GM12801 (cell line): ENCODE measurements around the gene FAM163B.

ENCODE experiments used
- TF ChIP-seq, protein P1 (sequence below): IDR thresholded peaks from one replicate; pipeline ENCODE4 v1.5.1; 2011; ENCODE audit warnings: control low read depth; ENCODE audit not compliant: insufficient read length; ENCODE audit errors: extremely low read depth

The FAM163B gene

DNA sequence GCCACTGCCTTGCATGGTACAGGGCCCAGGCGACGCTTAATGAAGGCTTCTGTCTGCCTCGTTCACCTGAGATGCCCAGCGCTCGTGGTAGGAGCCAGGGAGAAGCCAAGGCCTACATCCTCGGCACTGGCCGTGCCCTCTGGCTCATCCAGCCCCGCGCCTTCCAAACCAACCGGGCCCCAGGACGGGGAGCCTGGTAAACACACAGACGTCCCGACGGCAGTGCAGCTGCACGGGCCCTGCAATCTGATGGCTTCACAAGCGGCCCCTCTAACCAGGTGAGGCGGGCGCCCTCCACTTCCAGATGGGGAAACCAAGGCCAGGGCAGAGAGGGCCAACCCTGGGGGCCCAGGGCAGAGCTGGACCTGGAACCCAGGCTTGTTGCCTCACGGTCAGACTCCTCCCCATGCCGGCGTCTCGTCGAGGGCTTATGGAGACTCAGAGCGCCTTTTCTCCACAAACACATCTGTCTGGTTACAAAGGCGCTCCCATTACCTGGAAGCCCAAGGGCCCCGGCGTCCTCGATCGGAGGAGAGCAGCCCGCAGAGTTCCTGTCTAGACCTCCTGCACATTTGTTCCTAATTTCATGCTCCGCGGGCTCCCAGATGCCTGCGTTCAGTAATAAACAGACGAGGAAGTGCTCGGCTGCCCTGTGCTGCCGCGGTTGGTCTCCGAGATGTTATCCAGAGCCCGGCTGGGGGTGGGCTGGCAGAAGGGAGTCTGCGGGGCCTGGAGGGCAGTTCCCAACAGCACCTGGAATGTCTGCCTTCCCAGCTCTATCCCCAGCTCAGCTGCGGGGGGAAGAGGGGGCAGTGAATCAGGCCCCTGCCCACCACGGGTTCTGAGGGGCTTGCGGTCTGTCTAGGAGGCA is 23.5 kb downstream of the FAM163B start:
- TF ChIP-seq, protein P1, sequence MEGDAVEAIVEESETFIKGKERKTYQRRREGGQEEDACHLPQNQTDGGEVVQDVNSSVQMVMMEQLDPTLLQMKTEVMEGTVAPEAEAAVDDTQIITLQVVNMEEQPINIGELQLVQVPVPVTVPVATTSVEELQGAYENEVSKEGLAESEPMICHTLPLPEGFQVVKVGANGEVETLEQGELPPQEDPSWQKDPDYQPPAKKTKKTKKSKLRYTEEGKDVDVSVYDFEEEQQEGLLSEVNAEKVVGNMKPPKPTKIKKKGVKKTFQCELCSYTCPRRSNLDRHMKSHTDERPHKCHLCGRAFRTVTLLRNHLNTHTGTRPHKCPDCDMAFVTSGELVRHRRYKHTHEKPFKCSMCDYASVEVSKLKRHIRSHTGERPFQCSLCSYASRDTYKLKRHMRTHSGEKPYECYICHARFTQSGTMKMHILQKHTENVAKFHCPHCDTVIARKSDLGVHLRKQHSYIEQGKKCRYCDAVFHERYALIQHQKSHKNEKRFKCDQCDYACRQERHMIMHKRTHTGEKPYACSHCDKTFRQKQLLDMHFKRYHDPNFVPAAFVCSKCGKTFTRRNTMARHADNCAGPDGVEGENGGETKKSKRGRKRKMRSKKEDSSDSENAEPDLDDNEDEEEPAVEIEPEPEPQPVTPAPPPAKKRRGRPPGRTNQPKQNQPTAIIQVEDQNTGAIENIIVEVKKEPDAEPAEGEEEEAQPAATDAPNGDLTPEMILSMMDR, result no peak

DNA sequence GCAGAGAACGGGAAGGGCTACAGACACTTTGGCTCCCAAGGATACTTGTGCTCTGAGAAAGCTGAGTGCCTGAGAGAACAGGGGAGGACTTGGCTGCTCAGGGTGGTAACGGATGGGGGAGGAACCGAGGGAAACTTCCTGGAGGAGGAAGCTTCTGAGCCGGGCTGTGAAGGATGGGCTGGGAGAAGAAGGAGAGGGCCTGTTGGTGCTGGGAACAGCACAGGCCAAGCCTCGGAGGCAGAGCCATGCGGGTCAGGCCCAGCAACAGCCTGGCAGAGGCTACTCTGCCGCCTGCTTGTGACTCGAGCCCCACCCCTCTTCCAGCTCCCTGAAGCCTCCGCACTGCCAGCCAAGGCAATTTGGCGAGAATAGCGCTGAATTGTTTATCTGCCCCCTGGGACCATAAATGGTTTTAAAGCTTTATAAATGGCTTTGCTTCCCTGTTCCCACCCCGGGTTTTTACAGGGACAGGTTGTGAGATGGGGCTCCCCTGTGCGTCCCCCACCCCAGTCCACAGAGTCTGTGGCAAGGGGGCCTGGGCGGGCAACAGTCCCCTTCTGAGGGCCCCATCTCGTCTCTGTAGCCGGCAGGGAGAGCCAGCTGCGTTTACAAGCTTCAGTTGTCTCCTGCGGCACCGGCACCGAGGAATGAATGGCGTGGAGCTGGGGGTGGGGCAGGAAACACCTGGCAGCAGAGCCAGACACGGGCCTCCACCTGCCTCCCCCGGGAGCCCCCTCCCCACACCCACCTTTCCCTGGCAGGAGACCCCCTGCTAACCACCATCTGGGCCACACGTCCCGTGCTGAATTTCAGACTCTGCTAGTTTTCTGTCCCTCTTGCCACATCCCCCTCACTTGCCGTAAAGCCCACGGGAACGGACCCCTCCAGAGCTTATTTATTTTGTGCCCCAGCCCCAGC is 24.4 kb downstream of the FAM163B start:
- TF ChIP-seq, protein P1, result no peak

DNA sequence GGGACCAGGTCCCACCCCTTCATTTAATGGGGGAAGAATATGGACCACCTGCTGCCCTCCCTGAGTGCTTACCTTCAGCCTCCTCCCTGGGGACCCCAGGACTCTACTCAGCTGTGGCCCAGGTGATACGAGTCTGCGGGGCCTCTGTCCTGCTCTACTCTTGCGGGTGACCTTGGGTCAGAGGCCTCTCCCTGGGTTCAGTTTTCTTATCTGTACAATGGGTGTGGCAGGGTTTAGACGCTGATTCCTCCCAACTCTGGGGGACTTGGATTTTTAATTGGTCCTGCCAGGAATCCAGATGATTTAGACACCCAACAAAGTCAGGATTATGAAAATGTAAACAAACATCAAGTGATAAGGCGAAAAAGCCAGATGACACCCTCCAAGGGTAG is 25.0 kb downstream of the FAM163B start:
- TF ChIP-seq, protein P1, result no peak

DNA sequence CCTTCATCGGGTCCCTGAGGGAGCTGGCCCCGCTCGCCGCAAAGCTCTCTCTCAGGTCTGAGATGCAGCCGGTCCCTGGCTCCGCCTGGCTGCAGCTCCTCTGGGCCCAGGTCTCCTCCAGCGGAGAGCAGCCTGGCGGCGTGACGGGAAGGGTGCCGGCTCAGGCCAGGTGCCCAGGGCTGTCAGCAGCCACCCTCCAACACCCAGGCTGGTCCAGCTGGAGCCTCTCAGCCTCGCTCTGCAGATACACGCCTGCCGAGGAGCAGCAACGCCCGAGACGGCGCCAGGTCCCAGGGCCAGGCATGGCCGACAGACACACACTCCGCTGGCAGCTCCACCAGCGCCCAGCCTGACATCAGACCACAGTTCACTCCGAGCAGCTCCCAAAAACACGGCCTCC is 25.6 kb downstream of the FAM163B start:
- TF ChIP-seq, protein P1, result no peak

DNA sequence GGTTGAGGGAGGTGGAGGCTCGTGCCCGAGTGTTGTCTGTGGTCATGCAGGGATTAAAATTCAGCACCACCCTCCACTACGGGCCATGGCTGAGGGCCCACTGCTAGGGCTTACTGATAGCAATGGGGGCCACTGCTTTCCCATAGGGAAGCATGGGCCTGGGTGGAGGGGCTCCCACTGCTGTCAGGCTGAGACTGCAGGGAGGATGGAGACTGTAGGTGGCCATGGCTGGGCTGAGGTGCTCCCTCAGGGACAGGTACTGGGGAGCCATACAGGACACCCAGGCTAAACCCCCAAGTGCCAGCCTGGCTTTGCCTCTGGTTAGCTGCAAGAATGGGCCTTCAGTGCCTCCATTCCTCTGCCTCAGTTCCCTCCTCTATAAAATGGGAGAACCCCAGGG is 26.1 kb downstream of the FAM163B start:
- TF ChIP-seq, protein P1, result no peak

DNA sequence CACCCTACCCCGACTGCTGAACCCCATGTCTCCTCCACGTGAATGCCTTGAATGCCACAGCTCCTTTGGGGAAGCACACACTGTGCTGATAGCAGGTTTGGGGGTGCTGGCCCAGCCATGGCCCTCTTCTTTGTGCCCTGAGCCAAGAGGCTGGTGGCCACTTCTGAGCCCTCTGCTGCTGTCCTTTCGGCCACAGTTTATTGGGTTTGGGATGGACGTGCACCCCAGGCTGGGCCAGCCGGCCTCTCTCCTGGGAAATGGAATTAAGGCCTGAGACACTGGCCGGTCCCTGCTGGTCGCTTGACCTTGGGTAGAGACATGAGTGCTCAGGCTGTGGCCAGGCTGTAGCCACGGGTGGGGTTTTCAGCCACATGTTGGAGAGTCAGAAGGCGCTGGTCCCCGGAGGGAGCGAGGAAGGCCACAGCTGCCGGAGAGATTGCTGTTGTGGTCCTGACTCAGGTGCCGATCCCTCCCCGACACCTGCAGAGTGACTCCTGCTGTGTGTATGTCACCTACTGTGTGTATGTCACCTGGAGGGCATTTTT is 26.6 kb downstream of the FAM163B start:
- TF ChIP-seq, protein P1, result no peak

DNA sequence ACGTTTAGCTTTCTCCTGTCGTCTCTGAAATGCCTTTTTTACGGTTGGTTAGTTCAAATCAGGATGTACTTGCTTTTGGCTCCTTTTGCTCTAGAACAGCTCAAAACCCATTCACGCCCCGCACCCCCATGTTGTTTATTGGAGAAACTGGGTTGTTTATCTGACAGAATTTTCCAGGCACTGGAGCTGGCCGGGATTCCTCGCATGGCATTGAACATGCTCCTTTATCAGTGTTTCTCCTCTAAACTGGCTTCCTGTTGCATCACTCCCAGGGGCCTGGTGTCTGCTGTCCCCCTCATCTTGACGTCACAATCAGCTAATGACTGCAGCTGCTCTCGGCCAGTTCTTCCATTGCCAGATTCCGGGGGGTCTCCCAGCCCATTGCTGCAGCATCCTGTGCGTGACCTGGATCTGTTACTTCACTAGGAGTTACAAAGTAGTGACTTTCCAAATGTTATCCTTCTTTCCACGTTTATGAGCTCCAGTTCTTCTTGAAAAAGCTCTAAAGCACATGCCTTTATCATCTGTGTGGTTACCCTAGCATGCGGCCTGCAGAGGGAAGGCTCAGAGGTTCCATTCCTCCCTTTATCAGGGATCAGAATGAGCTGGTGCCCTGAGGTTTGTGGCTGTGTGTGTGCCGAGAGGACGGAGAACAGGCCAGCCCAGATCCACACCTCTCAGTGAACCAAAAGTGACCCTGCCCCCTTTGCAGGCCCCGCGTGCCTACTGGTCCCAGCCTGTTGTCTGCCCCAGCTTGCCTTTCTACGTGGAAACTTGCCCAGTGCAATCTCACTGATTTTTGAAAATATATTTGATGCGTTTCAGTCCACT is 27.5 kb downstream of the FAM163B start:
- TF ChIP-seq, protein P1, result no peak
